Natural killer cell (primary cell): ENCODE data around the gene CLNK. TPM values are rescaled to one million over a fixed set of nuclear protein-coding genes. Genes with fewer than 3 reads are reported as not detected.

ENCODE experiments used
- ATAC-seq, 3 donors: fragments of 150-1000 bp in 2 of 3; fragments of 200-7000 bp in 1 of 3; cut with Tn5 transposase; 1 replicate in 1 of 3; 2 replicates in 2 of 3; pipeline ENCODE4 v1.10.0; 2021; ENCODE audit warnings: mild to moderate bottlenecking in 2 of 3, moderate library complexity in 2 of 3
- DNase-seq, 2 donors: peaks; one replicate each; pipeline versions ENCODE4 v3.0.0 to v3.0.0-alpha.2; 2013 to 2021; ENCODE audit warnings: mixed read lengths in 1 of 2
- H3K27ac ChIP-seq: one replicate; pipeline ENCODE4 v1.5.1; 2013; ENCODE audit warnings: mild to moderate bottlenecking, low read length
- H3K27me3 ChIP-seq: one replicate; pipeline ENCODE4 v1.6.1; 2013; ENCODE audit warnings: low read length; ENCODE audit not compliant: control insufficient read depth, insufficient read depth
- H3K36me3 ChIP-seq: one replicate; pipeline ENCODE4 v1.6.1; 2013; ENCODE audit warnings: low read length; ENCODE audit not compliant: control insufficient read depth, insufficient read depth
- H3K4me1 ChIP-seq: one replicate; pipeline ENCODE4 v1.6.1; 2013; ENCODE audit warnings: low read length; ENCODE audit not compliant: control insufficient read depth, insufficient read depth
- H3K4me3 ChIP-seq: one replicate; pipeline ENCODE4 v1.5.1; 2013; ENCODE audit warnings: low read length
- H3K9me3 ChIP-seq: one replicate; pipeline ENCODE4 v1.6.1; 2013; ENCODE audit warnings: low read length; ENCODE audit not compliant: control insufficient read depth, insufficient read depth
- H3K27ac Mint-ChIP-seq, 2 donors: one replicate each; pipeline ENCODE4 v1.8.0; 2022; ENCODE audit warnings: mild to moderate bottlenecking in 2 of 2, mixed read lengths in 2 of 2, moderate library complexity in 1 of 2
- H3K27me3 Mint-ChIP-seq, 2 donors: one replicate each; pipeline ENCODE4 v1.8.0; 2022; ENCODE audit warnings: low read depth in 2 of 2, mixed read lengths in 2 of 2
- H3K36me3 Mint-ChIP-seq: one replicate; pipeline ENCODE4 v1.8.0; 2022; ENCODE audit warnings: mixed read lengths
- H3K4me1 Mint-ChIP-seq, 2 donors: one replicate each; pipeline ENCODE4 v1.8.0; 2022; ENCODE audit warnings: mixed read lengths in 2 of 2
- H3K4me3 Mint-ChIP-seq: one replicate; pipeline ENCODE4 v1.8.0; 2022; ENCODE audit warnings: mild to moderate bottlenecking, moderate library complexity, mixed read lengths
- H3K9me3 Mint-ChIP-seq, 2 donors: one replicate each; pipeline ENCODE4 v1.8.0; 2022; ENCODE audit warnings: mixed read lengths in 2 of 2
- WGBS: methylation state at CpG from one replicate; pipeline ENCODE4 v1.1.7; 2013; ENCODE audit warnings: missing lambda C conversion rate; ENCODE audit not compliant: insufficient coverage; 5-methylcytosine and 5-hydroxymethylcytosine counted together
- intact Hi-C: fragments of 100-400 bp; cut with micrococcal nuclease; formaldehyde crosslinking; loops from one replicate; pipeline ENCODE4 v1.14.2; 2022
- total RNA-seq, 4 donors: library from RNA; stranded (reverse); fragments of 120-200 nt in 1 of 4; gene quantifications; one replicate each; pipeline versions ENCODE4 v1.2.3 to v1.2.4, GENCODE V29; 2013 to 2022
- TF ChIP-seq, protein P1 (sequence below): fragments of 200-600 bp; IDR thresholded peaks from one replicate; pipeline ENCODE4 v1.8.0; 2022; ENCODE audit warnings: antibody characterized with exemption

Gene CLNK
- total RNA-seq, 3 donors from 2014 or later (not counting 1 experiment from before 2014, with no cell fraction given), result 1.00 to 1.1 (median 1.0) TPM

DNA sequence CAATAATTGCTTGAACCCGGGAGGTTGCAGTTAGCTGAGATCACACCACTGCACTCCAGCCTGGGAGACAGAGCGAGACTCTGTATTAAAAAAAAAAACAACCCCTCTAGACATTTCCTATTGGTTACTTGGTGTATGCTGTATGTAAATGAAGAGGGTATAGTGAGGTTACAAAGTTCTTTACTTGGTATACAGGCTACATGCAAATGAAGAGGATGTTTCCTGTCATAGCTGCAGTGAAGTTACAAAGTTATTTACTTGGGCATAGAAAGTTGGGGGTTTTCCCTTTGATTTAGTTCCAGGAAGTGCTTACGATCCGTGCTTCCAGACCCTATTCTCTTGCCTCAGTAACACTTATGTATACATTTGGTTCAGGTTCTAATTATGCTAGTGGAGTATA is 38.4 kb upstream of the CLNK start:
- Histone ChIP-seq H3K27me3 (no peaks in the 10 kb centered on the region), H3K27ac (no peak overlapping the region), H3K9me3 (no peaks in the 10 kb centered on the region), H3K36me3 (no peaks in the 10 kb centered on the region), H3K4me1 (no peaks in the 10 kb centered on the region), H3K4me3 (no peak overlapping the region)
- TF ChIP-seq, protein P1, sequence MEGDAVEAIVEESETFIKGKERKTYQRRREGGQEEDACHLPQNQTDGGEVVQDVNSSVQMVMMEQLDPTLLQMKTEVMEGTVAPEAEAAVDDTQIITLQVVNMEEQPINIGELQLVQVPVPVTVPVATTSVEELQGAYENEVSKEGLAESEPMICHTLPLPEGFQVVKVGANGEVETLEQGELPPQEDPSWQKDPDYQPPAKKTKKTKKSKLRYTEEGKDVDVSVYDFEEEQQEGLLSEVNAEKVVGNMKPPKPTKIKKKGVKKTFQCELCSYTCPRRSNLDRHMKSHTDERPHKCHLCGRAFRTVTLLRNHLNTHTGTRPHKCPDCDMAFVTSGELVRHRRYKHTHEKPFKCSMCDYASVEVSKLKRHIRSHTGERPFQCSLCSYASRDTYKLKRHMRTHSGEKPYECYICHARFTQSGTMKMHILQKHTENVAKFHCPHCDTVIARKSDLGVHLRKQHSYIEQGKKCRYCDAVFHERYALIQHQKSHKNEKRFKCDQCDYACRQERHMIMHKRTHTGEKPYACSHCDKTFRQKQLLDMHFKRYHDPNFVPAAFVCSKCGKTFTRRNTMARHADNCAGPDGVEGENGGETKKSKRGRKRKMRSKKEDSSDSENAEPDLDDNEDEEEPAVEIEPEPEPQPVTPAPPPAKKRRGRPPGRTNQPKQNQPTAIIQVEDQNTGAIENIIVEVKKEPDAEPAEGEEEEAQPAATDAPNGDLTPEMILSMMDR, result no peak
- peak in 1 of 2 donors; percentile 37 for DNase-seq
- Mint-ChIP-seq H3K27ac (no peak overlapping the region), H3K4me1 (no peaks in the 10 kb centered on the region), H3K4me3 (no peak overlapping the region), H3K9me3 (no peaks in the 10 kb centered on the region), H3K36me3 (no peaks in the 10 kb centered on the region), H3K27me3 (peaks cover 1 to 16% of the 10 kb centered on the region in 2 donors)
- ATAC-seq, result peak in 1 of 3 donors; percentile 58
- WGBS, result 88% methylated on average over 1 of the region's 4 CpGs
- intact Hi-C loops, result no loop called here

DNA sequence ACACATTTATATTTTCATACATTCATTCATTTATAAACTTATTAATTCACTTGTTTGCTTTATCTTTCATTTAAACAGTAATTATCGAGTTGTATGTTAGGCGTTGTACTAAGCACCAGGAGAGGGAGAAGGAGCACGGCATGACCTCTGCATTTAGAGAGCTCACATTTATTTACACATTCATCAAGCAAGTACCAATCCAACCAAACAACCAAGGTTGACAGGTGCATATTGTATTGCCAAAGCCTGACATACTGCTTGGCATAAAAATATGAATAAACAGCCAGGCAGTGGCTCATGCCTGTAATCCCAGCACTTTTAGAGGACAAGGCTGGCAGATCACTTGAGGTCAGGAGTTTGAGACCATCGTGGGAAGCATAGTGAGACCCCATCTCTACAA is 37.0 kb upstream of the CLNK start:
- H3K36me3 ChIP-seq, result no peaks in the 10 kb centered on the region
- no peak overlapping the region for H3K27ac ChIP-seq
- H3K27ac Mint-ChIP-seq, result no peak overlapping the region
- no peaks in the 10 kb centered on the region for H3K4me1 ChIP-seq
- 94% methylated on average over 3 of the region's 4 CpGs for WGBS
- TF ChIP-seq, protein P1, result no peak
- H3K4me3 ChIP-seq, result no peak overlapping the region
- no peak for DNase-seq
- H3K36me3 Mint-ChIP-seq, result no peaks in the 10 kb centered on the region
- no peak for ATAC-seq
- H3K27me3 Mint-ChIP-seq, result peaks cover 5 to 21% of the 10 kb centered on the region in 2 donors
- H3K9me3 Mint-ChIP-seq, result no peaks in the 10 kb centered on the region
- H3K9me3 ChIP-seq, result no peaks in the 10 kb centered on the region
- H3K27me3 ChIP-seq, result no peaks in the 10 kb centered on the region
- intact Hi-C loops, result no loop called here
- no peaks in the 10 kb centered on the region for H3K4me1 Mint-ChIP-seq
- no peak overlapping the region for H3K4me3 Mint-ChIP-seq

DNA sequence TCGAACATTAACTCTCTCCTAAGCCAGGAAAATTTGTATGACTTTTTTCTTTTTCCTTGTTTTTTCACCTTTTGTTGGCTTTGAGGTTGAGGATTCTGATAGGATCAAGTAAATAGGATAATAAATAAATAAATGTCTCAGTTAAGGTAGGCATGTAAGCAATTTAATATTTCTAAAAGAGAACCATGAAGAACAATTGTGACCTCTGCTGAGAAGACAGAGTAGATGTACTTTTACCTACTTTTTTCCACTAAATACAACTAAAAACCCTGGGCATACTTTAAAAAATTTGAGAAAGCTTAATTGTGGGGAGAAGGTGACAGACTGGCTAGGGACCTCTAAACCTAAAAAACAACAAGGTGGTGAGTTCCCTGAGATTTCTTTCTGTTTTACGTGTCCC is 31.6 kb upstream of the CLNK start:
- Histone ChIP-seq H3K36me3 (no peaks in the 10 kb centered on the region), H3K27me3 (peaks cover 2% of the 10 kb centered on the region), H3K4me1 (no peaks in the 10 kb centered on the region), H3K4me3 (no peak overlapping the region), H3K9me3 (no peaks in the 10 kb centered on the region), H3K27ac (no peak overlapping the region)
- Mint-ChIP-seq H3K4me1 (no peaks in the 10 kb centered on the region), H3K27ac (no peak overlapping the region), H3K36me3 (no peaks in the 10 kb centered on the region), H3K9me3 (no peaks in the 10 kb centered on the region), H3K27me3 (peaks cover 5 to 21% of the 10 kb centered on the region in 2 donors), H3K4me3 (no peak overlapping the region)
- DNase-seq (no peak), ATAC-seq (no peak)
- TF ChIP-seq, protein P1, result no peak
- intact Hi-C loops, result no loop called here
- 57% methylated on average over 1 of the region's 2 CpGs for WGBS

DNA sequence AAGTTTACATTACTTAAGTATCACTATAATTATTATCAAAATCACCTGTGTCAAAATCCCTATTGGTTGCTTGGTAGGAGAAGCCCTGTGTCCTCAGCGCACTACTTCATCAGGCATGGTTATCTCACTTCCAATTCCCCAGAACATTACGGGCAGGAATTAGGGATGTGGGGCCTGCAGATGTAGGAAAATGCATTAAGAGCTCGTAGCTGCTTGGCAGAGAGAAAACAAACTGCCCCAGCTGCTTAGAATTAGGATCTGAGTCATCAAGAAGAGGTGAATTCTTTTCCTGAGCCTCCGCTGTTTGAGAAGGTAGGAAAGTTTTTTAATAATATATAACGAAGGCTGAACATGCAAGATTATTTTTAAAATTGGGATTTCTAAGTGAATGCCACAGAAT is 31.1 kb upstream of the CLNK start:
- Mint-ChIP-seq H3K36me3 (no peaks in the 10 kb centered on the region), H3K4me3 (no peak overlapping the region), H3K9me3 (no peaks in the 10 kb centered on the region), H3K27me3 (peaks cover 5 to 21% of the 10 kb centered on the region in 2 donors), H3K4me1 (no peaks in the 10 kb centered on the region), H3K27ac (no peak overlapping the region)
- DNase-seq (no peak), ATAC-seq (no peak)
- TF ChIP-seq, protein P1, result no peak
- intact Hi-C loops, result no loop called here
- H3K27me3 ChIP-seq, result peaks cover 2% of the 10 kb centered on the region
- no peak overlapping the region for H3K4me3 ChIP-seq
- no peaks in the 10 kb centered on the region for H3K9me3 ChIP-seq
- H3K4me1 ChIP-seq, result no peaks in the 10 kb centered on the region
- H3K27ac ChIP-seq, result no peak overlapping the region
- 64% methylated on average over 5 of the region's 5 CpGs for WGBS
- no peaks in the 10 kb centered on the region for H3K36me3 ChIP-seq
